Endothelial cell of umbilical vein (primary cell): ENCODE results near the gene CRYL1. TPM values are rescaled to one million over a fixed set of nuclear protein-coding genes. Genes with fewer than 3 reads are reported as not detected.

Experiments used
- BruUV-seq: library from RNA; stranded (reverse); fragments of 400-500 nt; replicated peaks from 2 replicates; lab custom pipeline; 2021; lab: Mats Ljungman, UMichigan
- CTCF ChIA-PET: fragments of 300-600, 350-600 bp; sonication (Branson Sonifier 250); formaldehyde crosslinking; loops from one replicate; lab custom pipeline; 2021; ENCODE audit warnings: antibody characterized with exemption, inconsistent platforms; lab: Charles Lee
- POLR2A ChIA-PET: fragments of 300-600, 350-600 bp; sonication (Branson Sonifier 250); formaldehyde crosslinking; loops from one replicate; lab custom pipeline; 2021; ENCODE audit warnings: antibody characterized with exemption, inconsistent platforms; lab: Charles Lee
- DNase-seq: peaks from one replicate; pipeline ENCODE4 v3.0.0-alpha.2; 2011; ENCODE audit warnings: low read depth, low spot score
- FAIRE-seq: peaks from 2 replicates; lab custom pipeline; 2011; peaks lifted over from hg19 to GRCh38; lab: Jason Lieb, UNC
- H2AFZ ChIP-seq: 2 replicates; pipeline ENCODE4 v1.6.0; 2012; ENCODE audit warnings: low read depth, low read length, control low read depth, inconsistent platforms
- H3K27ac ChIP-seq: 2 replicates; pipeline ENCODE4 v1.5.1; 2011; ENCODE audit warnings: low read depth, mild to moderate bottlenecking, control low read depth, low read length, moderate library complexity; ENCODE audit not compliant: insufficient read depth
- H3K27me3 ChIP-seq, 2 experiments: 2 replicates each; pipeline versions ENCODE4 v1.6.0 to v1.6.1; 2011; ENCODE audit warnings: low read length in 2 of 2, mixed read lengths in 1 of 2; ENCODE audit not compliant: control insufficient read depth in 2 of 2, insufficient read depth in 2 of 2
- H3K36me3 ChIP-seq, 2 experiments: 2 replicates in 1 of 2; 3 replicates in 1 of 2; pipeline ENCODE4 v1.5.1; 2011; ENCODE audit warnings: low read length in 2 of 2, mild to moderate bottlenecking in 1 of 2, moderate library complexity in 1 of 2; ENCODE audit not compliant: control insufficient read depth in 2 of 2, insufficient read depth in 2 of 2; ENCODE audit errors: extremely low read depth in 1 of 2
- H3K4me1 ChIP-seq: 3 replicates; pipeline ENCODE4 v1.5.1; 2011; ENCODE audit warnings: mild to moderate bottlenecking, low read length; ENCODE audit not compliant: control insufficient read depth, insufficient read depth; ENCODE audit errors: extremely low read depth
- H3K4me2 ChIP-seq: 2 replicates; pipeline ENCODE4 v1.6.1; 2011; ENCODE audit warnings: low read length, control low read depth, mixed read lengths; ENCODE audit not compliant: insufficient read depth
- H3K4me3 ChIP-seq, 3 experiments: fragments of 200-600 bp in 1 of 3; sonication (generic), shearing (Covaris generic) in 1 of 3; replicated peaks in 1 of 3; 2 replicates each; pipeline ENCODE4 v1.5.1; 2011 to 2016; ENCODE audit warnings: control low read depth in 3 of 3, low read length in 3 of 3, mild to moderate bottlenecking in 2 of 3, inconsistent platforms in 1 of 3, low read depth in 1 of 3, moderate library complexity in 1 of 3; ENCODE audit not compliant: insufficient read depth in 1 of 3
- H3K79me2 ChIP-seq: 2 replicates; pipeline ENCODE4 v1.6.0; 2012; ENCODE audit warnings: low read length, inconsistent platforms; ENCODE audit not compliant: control insufficient read depth, insufficient read depth
- H3K9ac ChIP-seq: replicated peaks from 2 replicates; pipeline ENCODE3; 2011; ENCODE audit warnings: low read length, control low read depth; ENCODE audit not compliant: insufficient read depth; ENCODE audit errors: extremely low read depth
- H3K9me1 ChIP-seq: replicated peaks from 3 replicates; pipeline ENCODE4 v1.6.0; 2011; ENCODE audit warnings: mild to moderate bottlenecking, low read length; ENCODE audit not compliant: control insufficient read depth, insufficient read depth; ENCODE audit errors: extremely low read depth
- H3K9me3 ChIP-seq: replicated peaks from 2 replicates; pipeline ENCODE4 v1.5.1; 2012; ENCODE audit warnings: low read length, inconsistent platforms; ENCODE audit not compliant: control insufficient read depth, insufficient read depth
- H4K20me1 ChIP-seq: replicated peaks from 2 replicates; pipeline ENCODE3; 2011; ENCODE audit warnings: mild to moderate bottlenecking, low read length; ENCODE audit not compliant: control insufficient read depth, insufficient read depth; ENCODE audit errors: extremely low read depth
- CTCF ChIP-seq, 2 donors: IDR thresholded peaks; 1 replicate in 1 of 2; 2 replicates in 1 of 2; pipeline ENCODE4 v1.5.1; 2011; ENCODE audit warnings: low read length in 2 of 2, mild to moderate bottlenecking in 2 of 2, moderate library complexity in 2 of 2, control low read depth in 1 of 2, inconsistent platforms in 1 of 2, low read depth in 1 of 2; ENCODE audit not compliant: insufficient read depth in 1 of 2; ENCODE audit errors: extremely low read depth in 1 of 2
- EZH2 ChIP-seq: IDR thresholded peaks from 2 replicates; pipeline ENCODE4 v1.6.1; 2012; ENCODE audit warnings: borderline replicate concordance, low read depth, mild to moderate bottlenecking, moderate library complexity, low read length, inconsistent platforms; ENCODE audit not compliant: severe bottlenecking
- FOS ChIP-seq: IDR thresholded peaks from 2 replicates; pipeline ENCODE4 v1.6.1; 2011; ENCODE audit warnings: mild to moderate bottlenecking, low read length, moderate library complexity, borderline replicate concordance; ENCODE audit not compliant: insufficient read depth
- GATA2 ChIP-seq: IDR thresholded peaks from 2 replicates; pipeline ENCODE4 v1.7.0; 2011; ENCODE audit warnings: low read depth, mild to moderate bottlenecking, moderate library complexity, mixed read lengths, low read length; ENCODE audit not compliant: insufficient read length, insufficient read depth
- JUN ChIP-seq: IDR thresholded peaks from 2 replicates; pipeline ENCODE4 v1.6.1; 2011; ENCODE audit warnings: borderline replicate concordance, low read depth; ENCODE audit not compliant: insufficient read length, insufficient read depth
- MYC ChIP-seq: IDR thresholded peaks from one replicate; pipeline ENCODE4 v1.6.1; 2011; ENCODE audit warnings: mild to moderate bottlenecking, low read depth, low read length
- POLR2A ChIP-seq: IDR thresholded peaks from 2 replicates; pipeline ENCODE4 v1.6.1; 2012; ENCODE audit warnings: low read depth, mild to moderate bottlenecking, control low read depth, low read length
- POLR2AphosphoS5 ChIP-seq: IDR thresholded peaks from 2 replicates; pipeline ENCODE4 v1.6.1; 2012; ENCODE audit warnings: low read depth, mild to moderate bottlenecking, control low read depth, low read length, moderate library complexity; ENCODE audit not compliant: insufficient read depth
- dilution Hi-C: fragments of 300-500 bp; cut with MboI; formaldehyde crosslinking; loops from one replicate; pipeline ENCODE4 v1.15.0; 2019; ENCODE audit warnings: low sequenced_read_pairs; ENCODE audit not compliant: extremely low pct_ligation_motif_present
- intact Hi-C: fragments of 100-400 bp; cut with micrococcal nuclease; formaldehyde crosslinking; loops from one replicate; pipeline ENCODE4 v1.10.0; 2022
- polyA plus RNA-seq, 4 experiments: library from polyadenylated mRNA; depleted of rRNA in 3 of 4; stranded (reverse) in 3 of 4; unstranded in 1 of 4; fragments of >200 nt; gene quantifications; 2 replicates each; pipeline versions ENCODE4 v1.2.1 to v1.2.3, GENCODE V29; 2011 to 2012; ENCODE audit warnings: missing spikeins in 1 of 4
- total RNA-seq: library from RNA; stranded (reverse); gene quantifications from 2 replicates; pipeline ENCODE4 v1.2.3, GENCODE V29; 2021
- TF ChIP-seq, protein P1 (sequence below): IDR thresholded peaks from 2 replicates; pipeline ENCODE4 v1.6.1; 2011; ENCODE audit not compliant: insufficient read depth, insufficient read length

Gene CRYL1
- total and polyA plus RNA-seq, 2 donors (not counting 3 experiments of a cell fraction or from before 2014, with no cell fraction given): 13.9 to 39.0 TPM

DNA sequence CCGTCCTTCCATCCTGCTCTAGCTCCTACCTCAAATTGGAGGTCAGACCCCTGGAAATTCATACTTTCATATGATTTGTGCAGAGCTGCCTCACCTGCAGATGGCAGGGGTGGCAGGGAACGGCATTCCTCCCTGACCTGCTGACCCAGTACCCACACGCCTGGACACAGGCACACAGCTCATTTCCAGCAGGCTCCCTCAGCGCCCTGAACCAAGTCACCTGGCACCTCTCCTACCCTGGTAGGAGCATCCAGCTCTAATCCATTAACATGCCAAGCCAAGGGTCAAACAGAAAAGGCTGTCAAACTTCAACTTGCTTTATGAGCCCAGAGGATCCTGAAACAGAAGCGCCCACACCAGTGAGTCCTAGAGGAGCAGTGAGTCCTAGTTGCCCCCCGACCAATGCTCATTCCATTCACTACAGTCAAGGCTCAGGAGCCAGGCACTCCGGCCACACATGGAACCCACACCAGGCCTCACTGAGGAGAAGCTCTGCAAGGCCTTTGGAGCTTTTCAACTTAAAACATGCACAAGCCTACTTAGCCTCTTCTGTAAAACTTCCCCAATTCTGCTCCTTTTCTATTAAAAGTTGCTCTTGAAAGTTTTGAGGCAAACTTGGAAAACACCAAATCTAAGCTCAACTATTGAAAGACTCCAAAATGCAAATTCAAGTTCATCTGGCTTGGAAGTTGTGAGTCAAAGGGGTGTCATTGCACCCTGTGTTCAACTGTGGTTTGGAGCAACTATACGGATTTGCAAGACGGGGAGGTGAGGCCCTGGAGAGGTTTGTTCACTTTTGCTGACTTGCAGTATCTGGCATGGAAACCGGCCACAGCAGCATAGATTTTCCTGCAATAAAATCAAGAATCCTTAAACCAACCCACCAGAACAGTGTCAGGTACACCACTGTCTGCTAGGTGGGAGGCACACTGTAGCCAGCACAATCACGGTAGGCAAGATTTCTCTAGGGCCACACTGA is 96.7 kb downstream of the CRYL1 start:
- Histone ChIP-seq H3K4me3 (no peak overlapping the region), H3K9ac (no peak overlapping the region), H3K4me2 (no peak overlapping the region), H3K4me1 (no peaks in the 10 kb centered on the region), H3K9me3 (no peaks in the 10 kb centered on the region), H3K27ac (no peak overlapping the region), H3K79me2 (no peaks in the 10 kb centered on the region), H4K20me1 (no peaks in the 10 kb centered on the region), H3K9me1 (no peaks in the 10 kb centered on the region), H3K27me3 (no peaks in the 10 kb centered on the region), H3K36me3 (no peaks in the 10 kb centered on the region), H2AFZ (no peak overlapping the region)
- POLR2A ChIA-PET: no interaction called here
- FAIRE-seq (no peak), DNase-seq (no peak)
- dilution Hi-C loops (no loop called here), intact Hi-C loops (no loop called here)
- TF ChIP-seq FOS (no peak), POLR2A (no peak), POLR2AphosphoS5 (no peak), JUN (no peak), GATA2 (no peak), EZH2 (no peak), MYC (no peak), CTCF (IDR thresholded peaks at IDR 0.05; ENCODE audit: extremely low read depth in 1 of 2, insufficient read depth in 1 of 2, low read depth in 1 of 2, low read length in 2 of 2) (no peak)
- TF ChIP-seq, protein P1, sequence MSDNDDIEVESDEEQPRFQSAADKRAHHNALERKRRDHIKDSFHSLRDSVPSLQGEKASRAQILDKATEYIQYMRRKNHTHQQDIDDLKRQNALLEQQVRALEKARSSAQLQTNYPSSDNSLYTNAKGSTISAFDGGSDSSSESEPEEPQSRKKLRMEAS: no peak
- no TSS peak for BruUV-seq
- CTCF ChIA-PET: no interaction called here
